HG03342 (cell line): ENCODE measurements around the gene NOD1.
"Not testable (repeated sequence)": the region's sequence is repeated elsewhere in the genome, so short reads cannot be mapped to it uniquely, and the experiment has no call there.

Source experiments
- ATAC-seq: cut with Tn5 transposase; IDR thresholded peaks from one replicate; pipeline ENCODE4 v1.9.1; 2021; ENCODE audit warnings: mild to moderate bottlenecking, moderate library complexity; ENCODE audit not compliant: unreplicated experiment

The NOD1 gene, protein sequence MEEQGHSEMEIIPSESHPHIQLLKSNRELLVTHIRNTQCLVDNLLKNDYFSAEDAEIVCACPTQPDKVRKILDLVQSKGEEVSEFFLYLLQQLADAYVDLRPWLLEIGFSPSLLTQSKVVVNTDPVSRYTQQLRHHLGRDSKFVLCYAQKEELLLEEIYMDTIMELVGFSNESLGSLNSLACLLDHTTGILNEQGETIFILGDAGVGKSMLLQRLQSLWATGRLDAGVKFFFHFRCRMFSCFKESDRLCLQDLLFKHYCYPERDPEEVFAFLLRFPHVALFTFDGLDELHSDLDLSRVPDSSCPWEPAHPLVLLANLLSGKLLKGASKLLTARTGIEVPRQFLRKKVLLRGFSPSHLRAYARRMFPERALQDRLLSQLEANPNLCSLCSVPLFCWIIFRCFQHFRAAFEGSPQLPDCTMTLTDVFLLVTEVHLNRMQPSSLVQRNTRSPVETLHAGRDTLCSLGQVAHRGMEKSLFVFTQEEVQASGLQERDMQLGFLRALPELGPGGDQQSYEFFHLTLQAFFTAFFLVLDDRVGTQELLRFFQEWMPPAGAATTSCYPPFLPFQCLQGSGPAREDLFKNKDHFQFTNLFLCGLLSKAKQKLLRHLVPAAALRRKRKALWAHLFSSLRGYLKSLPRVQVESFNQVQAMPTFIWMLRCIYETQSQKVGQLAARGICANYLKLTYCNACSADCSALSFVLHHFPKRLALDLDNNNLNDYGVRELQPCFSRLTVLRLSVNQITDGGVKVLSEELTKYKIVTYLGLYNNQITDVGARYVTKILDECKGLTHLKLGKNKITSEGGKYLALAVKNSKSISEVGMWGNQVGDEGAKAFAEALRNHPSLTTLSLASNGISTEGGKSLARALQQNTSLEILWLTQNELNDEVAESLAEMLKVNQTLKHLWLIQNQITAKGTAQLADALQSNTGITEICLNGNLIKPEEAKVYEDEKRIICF

DNA sequence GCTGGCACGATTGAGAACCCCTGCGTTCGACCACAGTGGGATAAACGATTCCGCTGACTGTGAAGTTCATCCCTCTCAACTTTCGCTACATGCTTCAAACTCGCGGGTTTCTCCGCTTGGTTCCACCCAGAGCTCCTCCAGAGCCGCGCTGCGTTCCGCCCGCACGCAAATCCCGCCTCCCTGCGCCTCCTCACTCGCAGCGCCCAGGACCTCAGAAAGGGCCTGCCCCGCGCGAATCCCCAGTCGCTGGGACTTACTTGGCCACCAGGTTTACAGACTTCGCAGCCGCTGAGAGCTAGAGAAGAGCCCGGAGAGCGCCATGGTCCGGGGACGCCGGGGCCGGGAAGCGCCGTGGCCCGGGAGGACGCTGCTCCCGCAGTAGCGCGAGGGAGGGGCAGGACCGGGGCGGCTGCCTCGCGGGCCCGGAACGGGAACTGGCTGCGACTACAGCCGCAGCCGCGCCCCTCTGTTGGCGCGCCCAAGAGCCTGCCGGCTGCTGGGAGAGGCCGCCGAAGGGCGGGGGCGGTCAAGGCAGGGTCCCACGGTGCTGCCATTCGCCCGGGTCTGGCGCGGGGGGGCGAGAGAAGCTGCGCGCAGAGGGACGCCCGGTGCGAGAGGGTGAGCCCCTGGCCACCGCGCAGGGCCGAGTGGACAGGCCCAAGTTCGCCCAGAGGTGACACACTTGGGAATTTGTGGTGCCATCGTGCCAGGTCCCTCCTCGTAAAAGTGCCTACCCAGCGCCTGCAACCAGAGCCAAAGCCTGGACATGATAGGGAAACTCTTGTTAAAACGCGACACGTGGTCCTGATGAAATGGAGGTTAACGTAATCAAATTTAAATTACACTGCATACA, at the start of gene NOD1:
Gene NOD1 (minus strand): TSS at position 436 of the 853 bp plus-strand sequence. CDS start 21,863 bp downstream, outside the sequence.
- ATAC-seq = peak; percentile 93

DNA sequence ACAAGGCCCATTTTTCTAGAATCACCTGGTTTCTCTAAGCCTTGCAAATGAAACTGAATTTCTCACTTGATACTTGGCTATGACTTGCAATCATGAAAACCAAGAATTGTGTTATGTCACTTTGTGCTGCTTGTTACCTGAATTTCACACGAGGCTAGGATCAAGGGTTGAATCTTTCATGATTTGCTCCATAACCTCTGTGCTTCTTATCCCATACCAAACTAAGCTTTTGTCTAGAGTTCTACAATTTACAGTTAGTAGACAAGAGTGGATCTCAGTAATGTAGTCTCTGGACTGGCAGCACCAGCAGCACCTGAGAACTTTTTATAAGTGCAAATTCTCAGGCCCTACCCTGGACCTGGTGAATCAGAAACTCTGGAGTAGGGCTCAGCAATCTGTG, 48.7 kb upstream of the NOD1 start:
- not testable (repeated sequence) for ATAC-seq

DNA sequence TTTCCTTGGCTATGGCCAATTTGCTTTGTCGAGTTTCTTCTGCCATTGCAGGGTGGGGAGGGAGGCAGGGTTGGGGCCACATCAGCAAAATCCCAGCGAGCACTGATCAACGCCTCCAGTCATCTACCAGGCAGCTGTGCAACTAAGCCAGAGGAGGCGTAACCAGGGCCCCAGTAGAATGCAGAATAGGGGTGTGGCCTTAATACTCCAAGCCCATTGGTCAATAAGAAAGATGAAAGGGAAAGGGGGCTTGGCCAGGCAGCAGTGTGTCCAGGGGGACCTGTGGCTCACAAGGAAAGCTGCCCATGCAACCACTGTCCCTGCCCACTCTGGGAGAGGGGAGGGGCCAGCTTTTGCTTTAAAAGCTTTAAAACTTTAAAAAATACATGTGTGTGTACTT, 47.6 kb upstream of the NOD1 start:
- ATAC-seq = no peak

DNA sequence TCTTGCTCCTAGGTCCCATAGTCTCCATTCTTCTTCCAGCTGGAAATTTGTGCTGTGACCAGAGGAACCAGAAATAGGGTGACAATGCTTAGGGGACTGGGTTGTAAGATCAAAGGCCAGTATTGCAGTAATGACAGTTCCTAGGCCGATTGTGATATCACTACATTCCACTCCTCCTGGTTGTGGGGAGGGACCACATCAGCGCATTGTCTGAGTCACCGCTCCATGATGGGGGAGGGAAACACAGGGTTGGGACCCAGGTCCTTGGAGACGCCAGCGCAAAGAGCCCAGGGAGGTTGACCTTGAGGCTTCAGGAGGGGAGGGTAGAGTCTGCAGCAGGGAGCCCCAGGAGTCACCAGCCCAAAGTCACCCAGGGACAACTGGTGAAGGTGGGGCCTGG, 46.8 kb upstream of the NOD1 start:
- ATAC-seq = no peak

DNA sequence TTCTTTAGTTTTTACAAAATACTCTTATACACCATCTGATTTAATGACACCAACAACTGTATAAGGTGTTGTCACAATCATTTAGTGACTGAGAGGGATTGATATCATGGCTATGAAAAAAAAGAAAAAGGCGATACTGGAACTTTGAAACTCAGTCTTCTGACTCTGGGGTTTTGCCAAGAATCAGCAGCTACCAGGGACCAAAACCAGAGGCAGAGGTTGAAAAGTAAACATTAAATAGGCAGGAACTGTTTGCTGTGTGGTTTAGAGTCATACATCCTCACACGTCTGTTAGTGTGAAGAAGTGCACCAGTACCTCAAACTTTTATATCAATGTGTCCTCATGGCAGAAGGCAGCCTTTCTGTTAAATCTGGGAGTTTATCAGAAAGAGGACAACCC, 46.0 kb upstream of the NOD1 start:
- ATAC-seq = no peak

DNA sequence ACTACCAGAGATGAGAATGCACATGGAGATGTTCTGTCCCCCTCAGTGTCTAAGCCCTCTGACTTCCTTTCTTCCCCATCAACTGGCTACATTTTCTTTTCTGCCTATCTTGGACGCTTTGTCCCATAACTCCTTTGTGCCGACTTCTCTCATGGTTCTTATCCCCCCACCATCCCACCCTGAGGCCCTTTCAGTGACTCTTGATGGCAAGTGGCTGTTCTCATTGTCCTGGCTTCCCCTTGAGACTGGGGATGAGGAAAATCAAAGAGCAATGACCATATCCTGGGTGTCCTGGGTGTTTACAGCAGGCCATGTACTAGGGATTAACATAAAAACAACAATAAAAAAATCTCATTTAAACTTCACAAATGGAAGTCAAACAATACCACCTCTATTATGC, 44.9 kb upstream of the NOD1 start:
- no peak for ATAC-seq

DNA sequence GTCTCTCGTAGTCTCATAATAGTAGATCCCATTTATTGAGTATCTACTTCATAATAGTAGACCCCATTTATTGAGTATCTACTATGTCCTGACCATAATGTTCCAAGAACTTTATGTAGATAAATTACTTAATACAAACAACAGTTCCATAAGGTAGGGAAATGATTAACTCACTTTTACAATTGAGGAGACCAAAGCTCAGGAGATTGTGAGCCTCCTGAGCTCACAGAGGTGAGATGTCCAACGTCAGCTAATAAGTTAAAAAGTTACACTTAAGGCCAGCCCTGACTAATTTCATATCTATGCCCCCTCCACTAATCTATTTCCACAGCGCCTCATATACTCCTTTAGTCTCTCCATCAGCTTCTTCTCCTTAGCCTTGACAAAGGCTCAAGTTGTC, 43.6 kb upstream of the NOD1 start:
- ATAC-seq = no peak

DNA sequence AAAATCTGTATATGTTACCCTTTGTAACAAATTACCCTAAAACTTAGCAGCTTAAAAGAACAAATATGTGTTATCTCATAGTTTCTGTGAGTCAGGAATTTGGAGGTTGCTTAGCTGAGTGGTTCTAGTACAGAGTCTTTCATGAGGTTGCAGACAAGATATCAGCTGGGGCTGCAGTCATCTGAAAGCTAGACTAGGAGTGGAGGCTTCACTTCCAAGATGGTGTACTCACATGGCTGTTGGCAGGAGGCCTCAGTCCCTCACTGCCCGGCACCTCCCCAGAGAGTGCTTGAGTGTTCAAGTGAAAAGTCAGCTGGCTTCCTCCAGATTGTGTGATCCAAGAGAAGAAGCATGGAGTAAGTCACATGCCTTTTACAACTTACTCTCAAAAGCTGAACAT, 42.9 kb upstream of the NOD1 start:
- no peak for ATAC-seq

DNA sequence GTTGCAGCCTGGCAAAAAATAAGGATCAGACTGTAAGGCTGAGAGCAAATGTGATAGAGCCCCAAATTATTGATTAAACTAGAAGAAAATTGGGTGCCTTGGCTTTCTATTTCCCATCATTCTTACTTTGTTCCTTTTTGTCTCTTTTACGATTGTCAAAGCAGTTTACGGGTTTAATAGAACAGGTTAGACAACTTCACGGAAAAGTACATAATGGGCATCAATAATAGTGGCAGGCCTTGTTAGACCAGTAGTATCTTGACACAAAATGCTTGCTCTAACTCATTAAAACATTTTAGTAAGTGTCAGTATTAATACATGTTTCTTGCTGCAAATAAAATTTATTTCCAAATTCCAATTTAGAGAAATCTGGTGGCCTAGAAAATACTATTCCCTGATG, 40.5 kb upstream of the NOD1 start:
- no peak for ATAC-seq

DNA sequence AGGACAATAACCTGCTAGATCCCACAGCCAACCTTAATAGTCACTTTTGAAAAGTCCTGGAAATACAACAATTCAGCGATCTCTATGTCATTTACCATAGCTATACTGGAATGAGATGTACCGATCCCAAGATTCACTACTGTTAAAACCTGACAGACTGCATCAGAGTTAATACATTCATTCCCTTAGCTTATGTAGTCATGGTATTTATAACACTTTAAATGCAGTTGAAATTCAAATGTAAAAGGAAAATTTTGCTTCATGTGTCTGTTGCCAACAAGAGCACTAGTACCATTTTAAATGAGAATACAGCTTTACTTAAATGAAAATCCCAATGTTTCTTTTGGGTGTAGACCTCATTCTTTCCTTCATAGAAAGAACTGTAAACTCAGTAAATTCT, 37.2 kb upstream of the NOD1 start:
- no peak for ATAC-seq

DNA sequence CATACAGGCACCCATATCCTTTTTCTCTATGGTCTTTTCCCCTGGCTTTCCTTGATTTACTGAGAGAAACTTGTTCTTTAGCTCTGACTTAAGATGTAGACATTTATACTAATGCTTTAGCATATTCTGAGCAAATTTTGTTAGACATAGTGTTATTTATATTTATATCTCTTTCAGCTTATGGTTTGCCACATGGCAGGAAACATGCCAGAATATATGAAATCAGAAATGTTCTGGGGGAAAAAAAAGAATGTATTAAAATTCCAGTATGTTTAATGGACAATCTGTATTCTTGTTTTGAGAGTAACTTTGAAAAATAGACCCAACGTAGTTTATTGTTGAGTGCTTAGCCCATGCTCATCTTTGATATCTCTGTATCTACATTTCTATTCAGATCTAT, 36.2 kb upstream of the NOD1 start:
- ATAC-seq = no peak

DNA sequence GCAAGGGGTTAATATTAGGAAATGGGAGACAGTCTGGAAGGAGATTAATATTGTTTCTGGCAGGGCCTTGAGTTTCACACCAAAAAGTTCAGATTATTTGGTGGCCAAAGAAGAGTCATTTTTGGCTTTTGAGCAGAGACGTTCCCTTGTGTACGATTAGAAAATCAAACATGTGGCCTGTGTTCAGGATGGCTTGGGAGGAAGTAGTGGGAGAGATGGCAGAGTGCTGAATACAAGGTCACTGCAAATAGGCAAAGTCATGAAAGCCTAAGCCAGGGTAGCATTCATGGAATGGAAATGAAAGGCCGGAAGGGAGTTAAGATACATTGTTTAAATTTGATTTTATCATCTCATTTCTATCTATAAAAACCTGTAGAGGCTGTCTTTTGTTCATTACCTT, 35.6 kb upstream of the NOD1 start:
- no peak for ATAC-seq

DNA sequence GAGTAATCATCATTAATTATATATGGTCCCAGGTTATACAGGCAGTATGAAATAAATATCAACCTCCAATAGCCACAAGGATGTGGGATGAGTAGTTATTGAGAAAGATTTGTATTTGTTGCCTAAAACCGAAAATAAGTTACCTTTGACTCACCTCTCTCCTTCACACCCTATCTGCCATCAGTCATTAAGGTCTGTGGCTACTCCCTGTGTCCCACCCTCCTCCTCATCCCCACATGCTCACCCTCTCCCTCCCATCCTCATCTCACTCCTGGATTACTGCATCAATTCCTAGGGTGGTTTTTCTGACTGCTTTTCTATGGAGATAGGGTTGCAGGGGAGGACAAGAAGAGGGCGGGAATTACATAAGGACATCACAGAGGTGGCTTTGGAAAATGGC, 35.2 kb upstream of the NOD1 start:
- no peak for ATAC-seq

DNA sequence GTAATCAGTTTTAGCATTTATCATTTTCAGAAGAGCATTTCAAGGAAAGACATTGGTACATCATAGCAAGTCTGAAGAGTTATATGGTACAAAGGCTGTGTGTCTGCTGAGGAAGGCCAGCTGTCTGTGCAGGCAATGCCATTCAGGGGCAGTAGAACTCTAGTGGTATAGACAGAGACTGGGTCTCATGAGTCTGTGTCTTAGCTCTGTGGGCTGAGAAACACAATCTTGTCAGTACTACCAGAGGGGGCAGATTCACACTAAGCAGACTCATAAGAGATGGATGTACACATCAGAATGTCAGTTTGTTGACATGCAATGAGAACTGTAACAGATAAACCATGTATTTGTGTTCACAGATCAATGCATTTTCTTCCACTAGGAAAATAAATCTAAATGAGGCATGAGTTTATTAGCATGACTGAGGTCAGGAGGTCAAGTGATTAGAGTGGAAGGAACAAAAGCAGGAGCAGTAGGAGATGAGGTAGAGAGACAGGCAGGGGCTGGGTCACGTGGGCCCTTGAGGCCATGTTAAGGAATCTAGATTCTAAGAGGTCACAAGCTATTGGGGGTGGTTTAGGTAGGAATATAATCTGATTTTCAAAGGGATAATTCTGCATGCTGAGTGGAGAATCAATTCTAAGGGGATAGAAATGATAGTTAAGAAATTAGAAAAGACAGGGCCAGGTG, 33.5 kb upstream of the NOD1 start:
- ATAC-seq = no peak

DNA sequence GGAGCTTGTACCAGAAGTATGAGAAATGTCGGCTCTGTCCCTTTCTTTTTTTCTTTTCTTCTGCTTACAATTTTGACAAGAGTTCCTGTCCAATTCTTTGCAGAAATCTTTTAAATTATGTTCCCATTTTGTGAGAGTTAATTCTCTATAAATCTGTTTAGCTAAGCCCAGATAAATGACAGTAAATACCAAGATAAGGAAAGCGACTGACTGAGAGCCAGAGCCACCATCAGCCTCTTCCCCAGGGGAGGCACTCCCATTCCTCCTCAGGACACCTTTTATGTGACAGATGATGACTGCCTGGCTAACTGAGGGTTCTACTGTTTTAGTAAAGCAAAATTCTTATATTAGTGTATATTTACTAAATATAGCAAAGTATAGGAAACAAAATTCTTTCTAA, 32.9 kb upstream of the NOD1 start:
- no peak for ATAC-seq

DNA sequence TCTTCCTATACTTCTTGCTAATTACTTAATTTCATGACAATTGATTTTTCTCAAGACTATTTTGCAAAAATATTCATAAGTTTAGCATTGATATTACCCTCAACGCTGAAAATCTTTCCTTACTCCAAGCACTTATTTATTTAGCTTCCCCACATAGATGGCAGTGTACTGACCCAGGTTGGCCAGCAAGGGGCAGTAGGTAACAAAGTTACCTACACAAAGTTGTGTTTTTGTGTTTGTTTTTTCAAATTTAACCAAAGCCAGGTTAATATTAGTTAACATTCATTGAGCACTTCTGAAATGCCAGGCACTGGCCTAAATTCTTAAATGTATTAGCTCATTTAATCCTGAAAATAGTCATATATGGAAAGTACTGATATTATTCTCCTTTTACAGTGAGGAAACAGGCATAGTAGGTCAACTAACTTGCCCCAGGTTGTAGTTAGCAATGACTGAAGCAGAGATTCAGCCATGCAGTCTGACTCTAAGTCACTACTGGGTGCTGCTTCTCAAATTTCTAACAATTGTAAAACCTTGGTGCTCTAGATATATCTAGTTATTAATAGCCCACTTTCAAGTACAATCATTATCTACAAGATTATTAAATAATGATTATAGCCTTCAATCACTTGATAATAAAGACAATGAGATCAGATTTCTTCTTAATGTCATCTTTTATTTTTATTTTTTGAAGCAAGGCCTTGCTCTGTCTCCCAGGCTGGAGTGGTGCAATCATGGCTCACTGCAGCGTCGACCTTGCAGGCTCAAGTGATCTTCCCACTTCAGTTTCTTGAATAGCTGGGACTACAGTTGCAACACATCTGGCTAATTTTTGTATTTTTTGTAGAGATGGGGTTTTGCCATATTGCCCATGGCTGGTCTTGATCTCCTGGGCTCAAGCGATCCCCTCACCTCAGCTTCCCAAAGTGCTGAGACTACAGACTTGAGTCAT, 31.8 kb upstream of the NOD1 start:
- no peak for ATAC-seq

DNA sequence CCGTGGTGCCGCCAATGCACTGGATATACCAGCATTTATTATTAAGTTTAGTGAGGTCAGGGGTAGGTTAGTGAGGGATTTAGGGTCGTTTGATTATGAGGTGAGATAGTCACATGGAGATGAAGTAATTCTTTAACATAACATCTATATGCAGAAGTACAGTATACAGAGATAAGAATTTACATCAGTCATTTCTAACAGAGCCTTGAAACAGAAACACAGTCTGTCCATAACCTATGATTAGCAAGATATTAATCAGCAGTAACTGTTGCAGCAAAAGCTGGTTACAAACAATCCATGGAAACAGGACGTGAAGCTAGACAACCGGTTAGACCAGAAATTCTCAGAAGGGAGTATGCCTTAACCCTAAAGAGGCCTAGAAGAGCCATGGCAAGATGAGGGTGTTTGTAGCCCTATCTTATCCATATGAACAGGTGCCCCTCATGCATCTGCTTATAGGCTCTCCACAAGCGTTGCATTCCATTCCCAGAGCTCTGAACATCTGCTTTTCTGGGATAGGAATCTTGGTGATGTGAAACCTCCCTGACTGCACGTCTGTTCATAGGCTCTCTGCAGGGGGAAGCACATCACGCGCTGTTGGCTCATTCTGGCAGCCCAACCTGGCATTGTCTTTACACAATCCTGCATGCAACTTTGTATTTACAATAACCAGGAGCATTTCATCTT, 30.7 kb upstream of the NOD1 start:
- not testable (repeated sequence) for ATAC-seq

DNA sequence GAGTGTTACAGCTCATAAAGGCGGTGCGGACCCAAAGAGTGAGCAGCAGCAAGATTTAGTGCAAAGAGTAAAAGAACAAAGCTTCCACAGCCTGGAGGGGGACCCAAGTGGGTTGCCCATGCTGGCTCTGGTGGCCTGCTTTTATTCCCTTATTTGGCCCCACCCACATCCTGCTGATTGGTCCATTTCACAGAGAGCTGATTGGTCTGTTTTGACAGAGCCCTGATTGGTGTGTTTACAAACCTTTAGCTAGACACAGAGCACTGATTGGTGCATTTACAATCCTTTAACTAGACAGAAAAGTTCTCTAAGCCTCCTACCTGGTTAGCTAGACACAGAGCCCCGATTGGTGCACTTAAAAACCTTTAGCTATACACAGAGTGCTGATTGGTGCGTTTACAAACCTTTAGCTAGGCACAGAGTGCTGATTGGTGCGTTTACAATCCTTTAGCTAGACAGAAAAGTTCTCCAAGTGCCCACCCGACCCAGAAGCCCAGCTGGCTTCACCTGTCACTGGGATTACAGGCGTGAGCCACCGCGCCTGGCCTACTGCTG, 28.8 kb upstream of the NOD1 start:
- ATAC-seq = not testable (repeated sequence)
